Adrenal gland (tissue), 5 donors: ENCODE results near the gene GPATCH8.

Source experiments
- CTCF ChIP-seq, 6 experiments: fragments of 450-650 bp in 4 of 6; fragments of 200-600 bp in 2 of 6; sonication (generic) in 1 of 6; IDR thresholded peaks; 1 replicate in 5 of 6; 2 replicates in 1 of 6; pipeline versions ENCODE4 v1.5.1 to v1.8.0; 2016 to 2021; ENCODE audit warnings: antibody characterized with exemption in 6 of 6, mild to moderate bottlenecking in 2 of 6, moderate library complexity in 1 of 6
- POLR2A ChIP-seq, 2 donors: fragments of 450-650 bp; IDR thresholded peaks; one replicate each; pipeline ENCODE4 v1.6.1; 2017; ENCODE audit warnings: antibody characterized with exemption in 2 of 2, mild to moderate bottlenecking in 2 of 2, moderate library complexity in 1 of 2
- donor health status: DM: no; HTN: no; CAD: no.

GRCh38 chr17:44438636-44439035, 64.6 kb downstream of the GPATCH8 start:
- TF ChIP-seq CTCF (IDR thresholded peaks at IDR 0.05) (no peak), POLR2A (IDR thresholded peaks at IDR 0.05) (no peak)
